ENCODE measurements around the gene PLTP.

DNA sequence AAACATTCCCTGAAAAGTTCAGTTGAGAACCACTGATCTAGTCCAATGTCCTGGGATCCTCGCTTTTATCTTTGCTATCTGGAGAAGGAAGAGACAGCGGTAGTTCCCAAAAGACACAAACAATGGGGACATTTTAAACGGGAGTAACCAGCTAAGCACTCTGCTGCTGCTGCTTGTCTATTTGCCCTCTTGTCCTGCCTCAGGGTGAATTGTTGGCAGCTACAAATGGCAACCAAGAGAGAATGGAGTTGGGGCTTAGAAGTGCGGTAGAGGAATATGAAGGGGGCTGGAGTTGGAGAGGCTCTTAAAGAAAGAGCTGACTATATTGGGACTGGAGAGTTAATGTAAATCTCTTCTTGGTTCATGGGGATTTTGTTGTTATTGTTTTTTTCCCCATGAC is 37.4 kb downstream of the PLTP start:
- TF ChIP-seq EZH2phosphoT487 (IDR thresholded peaks at IDR 0.05; ENCODE audit: insufficient read depth, low read depth), result no peak
- TF ChIP-seq EZH2 (IDR thresholded peaks at IDR 0.05; ENCODE audit: insufficient read depth, poor library complexity, severe bottlenecking), result no peak

Measured in GM23248 (cell line).